DOHH2 (cell line): Measurements from ENCODE around the gene TNFSF9.

Source experiments
- H3F3A ChIP-seq: fragments of 200-600 bp; sonication (generic), shearing (Covaris generic); 2 replicates; pipeline ENCODE4 v1.6.0; 2016; ENCODE audit warnings: antibody characterized with exemption, mild to moderate bottlenecking; ENCODE audit not compliant: control insufficient read depth, insufficient read depth
- H3K27ac ChIP-seq: fragments of 200-600 bp; sonication (generic); 2 replicates; pipeline ENCODE4 v1.5.1; 2014; ENCODE audit warnings: low read depth, mild to moderate bottlenecking, low read length, moderate library complexity
- H3K27me3 ChIP-seq: fragments of 200-600 bp; sonication (generic); 2 replicates; pipeline ENCODE4 v1.6.1; 2014; ENCODE audit warnings: mild to moderate bottlenecking, low read length, mixed read lengths; ENCODE audit not compliant: control insufficient read depth
- H3K36me3 ChIP-seq: fragments of 200-600 bp; sonication (generic); 2 replicates; pipeline ENCODE4 v1.6.1; 2014; ENCODE audit warnings: mild to moderate bottlenecking, low read length, moderate library complexity, mixed read lengths; ENCODE audit not compliant: control insufficient read depth
- H3K4me1 ChIP-seq: fragments of 200-600 bp; sonication (generic); 2 replicates; pipeline ENCODE4 v1.6.1; 2014; ENCODE audit warnings: mild to moderate bottlenecking, low read length, mixed read lengths; ENCODE audit not compliant: control insufficient read depth
- H3K4me2 ChIP-seq: fragments of 200-600 bp; sonication (generic); 2 replicates; pipeline ENCODE4 v1.6.0; 2014; ENCODE audit warnings: mild to moderate bottlenecking, low read length, moderate library complexity
- H3K4me3 ChIP-seq: fragments of 200-600 bp; sonication (generic); 2 replicates; pipeline ENCODE4 v1.5.1; 2014; ENCODE audit warnings: mild to moderate bottlenecking, low read length, mixed read lengths
- H3K79me2 ChIP-seq: fragments of 200-600 bp; sonication (generic); 2 replicates; pipeline ENCODE4 v1.6.1; 2014; ENCODE audit warnings: mild to moderate bottlenecking, low read length, mixed read lengths; ENCODE audit not compliant: control insufficient read depth
- H3K9me2 ChIP-seq: fragments of 200-600 bp; sonication (generic); replicated peaks from 2 replicates; pipeline ENCODE4 v1.6.1; 2014; ENCODE audit warnings: mild to moderate bottlenecking, low read length, mixed read lengths; ENCODE audit not compliant: control insufficient read depth
- H3K9me3 ChIP-seq: fragments of 200-600 bp; sonication (generic); 2 replicates; pipeline ENCODE4 v1.6.1; 2014; ENCODE audit warnings: antibody characterized with exemption, low read length, mixed read lengths; ENCODE audit not compliant: control insufficient read depth, insufficient read depth
- H4K20me1 ChIP-seq: fragments of 200-600 bp; sonication (generic); 2 replicates; pipeline ENCODE4 v1.6.0; 2014; ENCODE audit warnings: low read depth, mild to moderate bottlenecking, antibody characterized with exemption, low read length, moderate library complexity; ENCODE audit not compliant: control insufficient read depth, insufficient read depth
- EZH2phosphoT487 ChIP-seq: fragments of 200-600 bp; sonication (generic); IDR thresholded peaks from 2 replicates; pipeline ENCODE4 v1.6.1; 2017; ENCODE audit warnings: borderline replicate concordance, mild to moderate bottlenecking, antibody characterized with exemption, low read length, moderate library complexity, mixed read lengths
- TF ChIP-seq, protein P1 (sequence below): fragments of 200-600 bp; sonication (generic); IDR thresholded peaks from one replicate; pipeline ENCODE4 v1.5.1; 2014; ENCODE audit warnings: antibody characterized with exemption, mild to moderate bottlenecking, low read depth, low read length; ENCODE audit not compliant: poor library complexity, severe bottlenecking

Gene TNFSF9

DNA sequence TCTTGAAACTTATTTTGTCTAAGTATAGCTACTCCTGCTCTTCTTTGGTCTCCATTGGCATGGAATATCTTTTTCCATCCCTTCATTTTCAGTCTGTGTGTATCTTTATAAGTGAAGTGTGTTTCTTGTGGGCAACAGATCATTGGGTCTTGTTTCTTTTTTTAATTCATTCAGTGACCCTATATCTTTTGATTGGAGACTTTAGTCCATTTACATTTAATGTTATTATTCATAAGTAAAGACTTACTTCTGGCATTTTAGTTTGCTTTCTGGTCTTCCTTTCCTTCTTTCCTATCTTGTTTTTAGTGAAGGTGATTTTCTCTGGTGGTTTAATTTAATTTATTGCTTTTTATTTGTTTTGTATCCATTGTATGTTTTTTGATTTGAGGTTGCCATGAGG lies 40.3 kb downstream of the TNFSF9 start:
- H4K20me1 ChIP-seq: no peaks in the 10 kb centered on the region
- peaks cover 4% of the 10 kb centered on the region for H3F3A ChIP-seq

DNA sequence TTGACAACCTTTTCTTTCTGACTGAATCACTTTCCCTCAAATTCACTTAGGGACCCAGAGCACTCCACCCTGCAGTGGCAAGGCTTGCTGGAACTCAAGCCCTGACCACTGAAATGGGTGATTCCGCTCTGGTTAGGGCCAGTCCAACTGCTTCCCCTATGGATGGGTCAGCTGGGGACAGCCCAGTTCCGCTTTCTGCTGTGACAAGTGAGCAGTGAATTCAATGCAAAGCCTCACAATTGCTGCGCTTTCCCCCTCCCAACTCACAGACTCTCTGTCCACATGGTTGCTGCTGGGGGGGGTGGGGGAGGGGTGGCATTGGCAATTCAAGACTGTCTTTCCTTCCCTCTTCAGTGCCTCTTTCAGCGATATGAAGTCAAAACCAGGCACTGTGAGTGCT lies 41.4 kb downstream of the TNFSF9 start:
- H3K9me3 ChIP-seq: peaks cover 18% of the 10 kb centered on the region
- H3K4me3 ChIP-seq: no peak overlapping the region
- H3F3A ChIP-seq: peaks cover 14% of the 10 kb centered on the region
- TF ChIP-seq EZH2phosphoT487: no peak
- TF ChIP-seq, protein P1, sequence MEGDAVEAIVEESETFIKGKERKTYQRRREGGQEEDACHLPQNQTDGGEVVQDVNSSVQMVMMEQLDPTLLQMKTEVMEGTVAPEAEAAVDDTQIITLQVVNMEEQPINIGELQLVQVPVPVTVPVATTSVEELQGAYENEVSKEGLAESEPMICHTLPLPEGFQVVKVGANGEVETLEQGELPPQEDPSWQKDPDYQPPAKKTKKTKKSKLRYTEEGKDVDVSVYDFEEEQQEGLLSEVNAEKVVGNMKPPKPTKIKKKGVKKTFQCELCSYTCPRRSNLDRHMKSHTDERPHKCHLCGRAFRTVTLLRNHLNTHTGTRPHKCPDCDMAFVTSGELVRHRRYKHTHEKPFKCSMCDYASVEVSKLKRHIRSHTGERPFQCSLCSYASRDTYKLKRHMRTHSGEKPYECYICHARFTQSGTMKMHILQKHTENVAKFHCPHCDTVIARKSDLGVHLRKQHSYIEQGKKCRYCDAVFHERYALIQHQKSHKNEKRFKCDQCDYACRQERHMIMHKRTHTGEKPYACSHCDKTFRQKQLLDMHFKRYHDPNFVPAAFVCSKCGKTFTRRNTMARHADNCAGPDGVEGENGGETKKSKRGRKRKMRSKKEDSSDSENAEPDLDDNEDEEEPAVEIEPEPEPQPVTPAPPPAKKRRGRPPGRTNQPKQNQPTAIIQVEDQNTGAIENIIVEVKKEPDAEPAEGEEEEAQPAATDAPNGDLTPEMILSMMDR: no peak
- no peak overlapping the region for H3K27ac ChIP-seq
- no peaks in the 10 kb centered on the region for H3K79me2 ChIP-seq
- 0 out of 2 replicates have a peak, but pooled peaks cover 4% of the 10 kb centered on the region for H3K27me3 ChIP-seq
- no peaks in the 10 kb centered on the region for H3K9me2 ChIP-seq
- peaks cover 41% of the 10 kb centered on the region for H3K4me1 ChIP-seq
- H3K4me2 ChIP-seq: no peak overlapping the region
- H3K36me3 ChIP-seq: peaks cover 5% of the 10 kb centered on the region
- H4K20me1 ChIP-seq: no peaks in the 10 kb centered on the region

More for the DNA sequence above, 40.3 kb downstream of the TNFSF9 start:
- no peak overlapping the region for H3K27ac ChIP-seq
- peaks cover 25% of the 10 kb centered on the region for H3K9me3 ChIP-seq
- H3K79me2 ChIP-seq: no peaks in the 10 kb centered on the region
- peaks cover 31% of the 10 kb centered on the region for H3K4me1 ChIP-seq
- H3K9me2 ChIP-seq: no peaks in the 10 kb centered on the region
- H3K36me3 ChIP-seq: no peaks in the 10 kb centered on the region
- no peak for TF ChIP-seq EZH2phosphoT487
- TF ChIP-seq, protein P1: no peak
- 0 out of 2 replicates have a peak, but pooled peaks cover 4% of the 10 kb centered on the region for H3K27me3 ChIP-seq
- no peak overlapping the region for H3K4me3 ChIP-seq
- no peak overlapping the region for H3K4me2 ChIP-seq

DNA sequence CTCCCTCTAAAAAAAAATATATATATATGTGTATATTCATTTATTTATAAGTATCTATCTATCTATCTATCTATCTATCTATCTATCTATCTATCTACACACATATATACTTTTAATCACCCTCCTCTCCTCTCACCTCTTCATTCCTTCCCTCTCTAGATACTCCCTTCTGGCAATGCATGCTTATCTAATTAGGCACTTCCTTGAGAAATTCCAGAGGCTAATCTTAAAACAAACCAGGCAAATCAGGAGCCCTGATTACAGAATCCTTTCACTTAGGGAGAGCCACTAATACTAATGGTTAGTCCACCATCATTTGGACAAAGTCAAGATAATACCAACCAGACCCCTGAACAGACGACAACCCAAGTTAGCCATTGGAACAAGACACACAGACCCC lies 42.5 kb downstream of the TNFSF9 start:
- H3K27ac ChIP-seq: no peak overlapping the region
- no peak overlapping the region for H3K4me2 ChIP-seq
- H3F3A ChIP-seq: peaks cover 20% of the 10 kb centered on the region
- TF ChIP-seq EZH2phosphoT487: no peak
- TF ChIP-seq, protein P1: no peak
- H3K27me3 ChIP-seq: 0 out of 2 replicates have a peak, but pooled peaks cover 4% of the 10 kb centered on the region
- no peaks in the 10 kb centered on the region for H3K79me2 ChIP-seq
- H3K4me1 ChIP-seq: peaks cover 51% of the 10 kb centered on the region
- H3K9me3 ChIP-seq: peaks cover 11% of the 10 kb centered on the region
- no peaks in the 10 kb centered on the region for H4K20me1 ChIP-seq
- no peaks in the 10 kb centered on the region for H3K9me2 ChIP-seq
- peaks cover 5% of the 10 kb centered on the region for H3K36me3 ChIP-seq
- H3K4me3 ChIP-seq: no peak overlapping the region
